Prostate gland (tissue), 2 donors: ENCODE measurements around the gene FBXO34. TPM values are rescaled to one million over a fixed set of nuclear protein-coding genes. Genes with fewer than 3 reads are reported as not detected.

Experiments used
- DNase-seq: peaks from one replicate; pipeline ENCODE4 v3.0.0-alpha.2; 2019; ENCODE audit warnings: low spot score
- H3K27ac ChIP-seq, 2 donors: fragments of 200-600 bp; sonication (generic); 2 replicates each; pipeline ENCODE4 v1.5.1; 2017 to 2019
- H3K27me3 ChIP-seq: fragments of 200-600 bp; sonication (generic); replicated peaks from 2 replicates; pipeline ENCODE4 v1.5.1; 2019; ENCODE audit not compliant: insufficient read depth
- H3K36me3 ChIP-seq, 2 donors: fragments of 200-600 bp; sonication (generic); 1 replicate in 1 of 2; 2 replicates in 1 of 2; pipeline versions ENCODE4 v1.5.1 to v1.8.1; 2017 to 2019
- H3K4me1 ChIP-seq: fragments of 200-600 bp; sonication (generic); replicated peaks from 2 replicates; pipeline ENCODE4 v1.5.1; 2019
- H3K4me3 ChIP-seq, 2 donors: fragments of 200-600 bp; sonication (generic); 2 replicates each; pipeline ENCODE4 v1.5.1; 2017 to 2019
- H3K9me3 ChIP-seq: fragments of 200-600 bp; sonication (generic); 2 replicates; pipeline ENCODE4 v1.5.1; 2017
- CTCF ChIP-seq, 4 experiments: fragments of 200-600 bp in 2 of 4; fragments of 450-650 bp in 2 of 4; sonication (generic) in 2 of 4; IDR thresholded peaks; 1 replicate in 3 of 4; 2 replicates in 1 of 4; pipeline ENCODE4 v1.5.1; 2016 to 2019; ENCODE audit warnings: antibody characterized with exemption in 4 of 4, mild to moderate bottlenecking in 2 of 4, moderate library complexity in 2 of 4
- POLR2A ChIP-seq: fragments of 450-650 bp; IDR thresholded peaks from one replicate; pipeline ENCODE4 v1.6.1; 2016; ENCODE audit warnings: antibody characterized with exemption, mild to moderate bottlenecking
- POLR2AphosphoS5 ChIP-seq: sonication (generic); formaldehyde crosslinking; IDR thresholded peaks from one replicate; pipeline ENCODE4 v1.6.1; 2017; ENCODE audit warnings: antibody characterized with exemption
- whole genome bisulfite sequencing: methylation state at CpG from one replicate; pipeline ENCODE4 v1.1.5; 2018; 5-methylcytosine and 5-hydroxymethylcytosine counted together
- intact Hi-C: fragments of 100-400 bp; cut with DNase I; formaldehyde crosslinking; loops from one replicate; pipeline ENCODE4 v1.14.2; 2022
- total RNA-seq, 2 donors: library from RNA; depleted of rRNA; stranded (reverse); fragments of >200 nt; gene quantifications; one replicate each; pipeline ENCODE4 v1.1.0, GENCODE V29; 2016

The FBXO34 gene
- total RNA-seq, 2 donors from 2014 or later: 37.8 to 73.3 TPM

GRCh38 chr14:55313480-55313879 is 42.3 kb downstream of the FBXO34 start:
- Histone ChIP-seq H3K4me1 (peaks cover 4% of the 10 kb centered on the region), H3K36me3 (no peaks in the 10 kb centered on the region), H3K27me3 (no peaks in the 10 kb centered on the region), H3K4me3 (no peak overlapping the region), H3K9me3 (no peaks in the 10 kb centered on the region), H3K27ac (no peak overlapping the region)
- DNase-seq: no peak
- intact Hi-C loops: no loop called here
- no peak for TF ChIP-seq POLR2A
- 96% methylated on average over 5 of the region's 5 CpGs for WGBS

GRCh38 chr14:55314449-55314848 is 43.2 kb downstream of the FBXO34 start:
- intact Hi-C loops: no loop called here
- Histone ChIP-seq H3K4me1 (peaks cover 4% of the 10 kb centered on the region), H3K27me3 (no peaks in the 10 kb centered on the region), H3K27ac (no peak overlapping the region), H3K36me3 (no peaks in the 10 kb centered on the region), H3K4me3 (no peak overlapping the region), H3K9me3 (no peaks in the 10 kb centered on the region)
- TF ChIP-seq CTCF (IDR thresholded peaks at IDR 0.05): no peak
- no peak for TF ChIP-seq POLR2AphosphoS5
- no peak for TF ChIP-seq POLR2A
- no peak for DNase-seq

GRCh38 chr14:55316564-55316963 is 45.3 kb downstream of the FBXO34 start:
- Histone ChIP-seq H3K4me1 (peaks cover 4% of the 10 kb centered on the region), H3K9me3 (no peaks in the 10 kb centered on the region), H3K36me3 (no peaks in the 10 kb centered on the region), H3K4me3 (no peak overlapping the region), H3K27me3 (no peaks in the 10 kb centered on the region), H3K27ac (peak overlapping the region; percentile 52 to 75)
- TF ChIP-seq POLR2AphosphoS5: peak; percentile 51
- no peak for TF ChIP-seq POLR2A
- TF ChIP-seq CTCF (IDR thresholded peaks at IDR 0.05): no peak
- intact Hi-C loops: no loop called here
- peak; percentile 33 for DNase-seq
- 37% methylated on average over 4 of the region's 4 CpGs for WGBS

- Histone ChIP-seq H3K4me1 (peaks cover 4% of the 10 kb centered on the region), H3K36me3 (no peaks in the 10 kb centered on the region), H3K4me3 (no peak overlapping the region), H3K9me3 (no peaks in the 10 kb centered on the region), H3K27ac (peak overlapping the region; percentile 52 to 75), H3K27me3 (no peaks in the 10 kb centered on the region)
- TF ChIP-seq POLR2AphosphoS5 (no peak), POLR2A (no peak), CTCF (IDR thresholded peaks at IDR 0.05) (no peak)
- 47% methylated on average over 3 of the region's 3 CpGs for WGBS
- DNase-seq: no peak
- intact Hi-C loops: no loop called here
Measured at GRCh38 chr14:55317542-55318306, 46.5 kb downstream of the FBXO34 start.

- no peaks in the 10 kb centered on the region for H3K27me3 ChIP-seq
- no peaks in the 10 kb centered on the region for H3K9me3 ChIP-seq
- H3K27ac ChIP-seq: no peak overlapping the region
- TF ChIP-seq POLR2A: no peak
- no peak for TF ChIP-seq POLR2AphosphoS5
- no peak for TF ChIP-seq CTCF (IDR thresholded peaks at IDR 0.05)
- peaks cover 4% of the 10 kb centered on the region for H3K4me1 ChIP-seq
- H3K36me3 ChIP-seq: no peaks in the 10 kb centered on the region
- intact Hi-C loops: no loop called here
- 84% methylated on average over 1 of the region's 1 CpG for WGBS
- no peak for DNase-seq
- H3K4me3 ChIP-seq: no peak overlapping the region
Measured at GRCh38 chr14:55318694-55319093, 47.5 kb downstream of the FBXO34 start.
